H1 (cell line): ENCODE data around the gene LONP2. TPM values are rescaled to one million over a fixed set of nuclear protein-coding genes. Genes with fewer than 3 reads are reported as not detected.

Experiments used
- BACH1 ChIP-seq: IDR thresholded peaks from 2 replicates; pipeline ENCODE4 v1.6.1; 2012; ENCODE audit warnings: low read length, improper control_type of control experiment
- CTCF ChIP-seq, 3 experiments: IDR thresholded peaks; 1 replicate in 2 of 3; 2 replicates in 1 of 3; pipeline versions ENCODE4 v1.5.1 to v1.6.1; 2011; ENCODE audit warnings: low read length in 3 of 3, mild to moderate bottlenecking in 3 of 3, inconsistent platforms in 2 of 3, low read depth in 1 of 3, moderate library complexity in 1 of 3; ENCODE audit not compliant: insufficient read depth in 1 of 3; ENCODE audit errors: control extremely low read depth in 1 of 3
- RAD21 ChIP-seq, 2 experiments: IDR thresholded peaks in 1 of 2; conservative IDR thresholded peaks in 1 of 2; 2 replicates each; pipeline ENCODE4 v1.6.1; 2011; ENCODE audit warnings: low read depth in 2 of 2, low read length in 2 of 2, improper control_type of control experiment in 1 of 2, inconsistent platforms in 1 of 2, mild to moderate bottlenecking in 1 of 2, moderate library complexity in 1 of 2
- SAP30 ChIP-seq: fragments of 300-600 bp; sonication (generic); IDR thresholded peaks from 2 replicates; pipeline ENCODE4 v1.7.1; 2012; ENCODE audit warnings: low read length, moderate library complexity, mild to moderate bottlenecking, inconsistent platforms; ENCODE audit not compliant: insufficient read depth, insufficient replicate concordance
- polyA plus RNA-seq, 7 experiments: library from polyadenylated mRNA; depleted of rRNA in 3 of 7; stranded (reverse) in 5 of 7; unstranded in 2 of 7; fragments of >200 nt in 5 of 7; fragments of 200-250 nt in 2 of 7; gene quantifications; 1 replicate in 5 of 7; 2 replicates in 1 of 7; 4 replicates in 1 of 7; pipeline versions ENCODE4 v1.2.1 to v1.2.3, GENCODE V29; 2011 to 2013; ENCODE audit warnings: missing spikeins in 2 of 7, mixed read lengths in 2 of 7
- total RNA-seq: library from RNA; stranded (reverse); fragmentation: NEBNext Ultra II Directional; extraction: Animal tissue kit (Norgen Biotek cat#: 25700); gene quantifications from 2 replicates; pipeline ENCODE4 v1.2.1, GENCODE V29; 2021

The LONP2 gene
- total and polyA plus RNA-seq, 2 of the 8 experiments (the other 6 are each of a cell fraction or from before 2014, with no cell fraction given) = 8.1 to 23.1 TPM

- TF ChIP-seq CTCF (IDR thresholded peaks at IDR 0.05; ENCODE audit: control extremely low read depth in 1 of 3, insufficient read depth in 1 of 3, low read depth in 1 of 3, low read length in 3 of 3) = no peak
- peak; percentile 67 for TF ChIP-seq SAP30
- TF ChIP-seq BACH1 = no peak
- TF ChIP-seq RAD21 (IDR thresholded peaks at IDR 0.05 in 1 of 2, conservative IDR thresholded peaks at IDR 0.05 in 1 of 2; ENCODE audit: low read depth in 2 of 2, low read length in 2 of 2) = no peak
Measured at GRCh38 chr16:48383877-48384519, 139.9 kb downstream of the LONP2 start (continued).
